ENCODE results near the gene RBM19. TPM values are rescaled to one million over a fixed set of nuclear protein-coding genes. Genes with fewer than 3 reads are reported as not detected.

The RBM19 gene
- total and polyA plus RNA-seq, 11 donors: 12.7 to 27.1 (median 17.4) TPM

DNA sequence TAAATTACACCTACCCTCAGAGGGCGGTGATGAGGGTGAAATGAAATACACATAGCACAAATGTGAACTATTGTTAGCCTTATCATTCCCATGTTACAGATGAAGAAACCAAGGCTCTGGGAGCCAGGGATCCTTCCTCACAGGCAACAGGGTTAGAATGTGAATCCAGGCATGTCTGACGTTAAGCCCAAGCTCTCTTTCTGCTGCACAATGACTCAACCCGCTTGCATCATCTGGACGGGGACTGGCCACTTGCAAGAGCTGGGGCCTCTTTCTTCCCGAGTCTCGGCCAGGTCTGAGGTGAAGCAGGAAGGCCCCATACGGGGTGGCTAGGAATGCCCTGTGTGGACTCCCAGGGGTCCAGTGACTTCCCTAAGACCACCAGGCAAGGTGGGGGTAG, 105.2 kb downstream of the RBM19 start:
- peaks cover 0 to 28% (median 16%) of the 10 kb centered on the region in 9 donors for H3K36me3 ChIP-seq
- peaks cover 0 to 11% (median under 1%) of the 10 kb centered on the region in 12 donors for H3K4me1 ChIP-seq
- no peak overlapping the region for H3K27ac ChIP-seq
- ATAC-seq (no peak), DNase-seq (peak in 1 of 5 donors; percentile 28)
- no peak overlapping the region for H3K4me3 ChIP-seq
- WGBS, 4 donors: 92 to 95% (median 93%) methylated on average over 7 of the region's 7 CpGs
- intact Hi-C loops (cut with DNase I): no loop called here
- TF ChIP-seq, protein P1, sequence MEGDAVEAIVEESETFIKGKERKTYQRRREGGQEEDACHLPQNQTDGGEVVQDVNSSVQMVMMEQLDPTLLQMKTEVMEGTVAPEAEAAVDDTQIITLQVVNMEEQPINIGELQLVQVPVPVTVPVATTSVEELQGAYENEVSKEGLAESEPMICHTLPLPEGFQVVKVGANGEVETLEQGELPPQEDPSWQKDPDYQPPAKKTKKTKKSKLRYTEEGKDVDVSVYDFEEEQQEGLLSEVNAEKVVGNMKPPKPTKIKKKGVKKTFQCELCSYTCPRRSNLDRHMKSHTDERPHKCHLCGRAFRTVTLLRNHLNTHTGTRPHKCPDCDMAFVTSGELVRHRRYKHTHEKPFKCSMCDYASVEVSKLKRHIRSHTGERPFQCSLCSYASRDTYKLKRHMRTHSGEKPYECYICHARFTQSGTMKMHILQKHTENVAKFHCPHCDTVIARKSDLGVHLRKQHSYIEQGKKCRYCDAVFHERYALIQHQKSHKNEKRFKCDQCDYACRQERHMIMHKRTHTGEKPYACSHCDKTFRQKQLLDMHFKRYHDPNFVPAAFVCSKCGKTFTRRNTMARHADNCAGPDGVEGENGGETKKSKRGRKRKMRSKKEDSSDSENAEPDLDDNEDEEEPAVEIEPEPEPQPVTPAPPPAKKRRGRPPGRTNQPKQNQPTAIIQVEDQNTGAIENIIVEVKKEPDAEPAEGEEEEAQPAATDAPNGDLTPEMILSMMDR (IDR thresholded peaks at IDR 0.05): no peak
- TF ChIP-seq POLR2A (IDR thresholded peaks at IDR 0.05): no peak
- no peaks in the 10 kb centered on the region for H3K27me3 ChIP-seq
- no peaks in the 10 kb centered on the region for H3K9me3 ChIP-seq

- TF ChIP-seq POLR2A (IDR thresholded peaks at IDR 0.05): no peak
- TF ChIP-seq, protein P1 (IDR thresholded peaks at IDR 0.05): no peak
- Histone ChIP-seq H3K4me1 (peaks cover 0 to 16% (median 4%) of the 10 kb centered on the region in 12 donors), H3K27ac (no peak overlapping the region), H3K36me3 (peaks cover 0 to 28% (median 16%) of the 10 kb centered on the region in 9 donors), H3K27me3 (no peaks in the 10 kb centered on the region), H3K4me3 (no peak overlapping the region), H3K9me3 (no peaks in the 10 kb centered on the region)
- intact Hi-C loops (cut with DNase I): no loop called here
- 77 to 89% (median 83%) methylated on average over 17 of the region's 17 CpGs for WGBS, 4 donors
- ATAC-seq (no peak), DNase-seq (peak in 1 of 5 donors; percentile 47)
Measured at GRCh38 chr12:113860059-113860820, 105.9 kb downstream of the RBM19 start.

DNA sequence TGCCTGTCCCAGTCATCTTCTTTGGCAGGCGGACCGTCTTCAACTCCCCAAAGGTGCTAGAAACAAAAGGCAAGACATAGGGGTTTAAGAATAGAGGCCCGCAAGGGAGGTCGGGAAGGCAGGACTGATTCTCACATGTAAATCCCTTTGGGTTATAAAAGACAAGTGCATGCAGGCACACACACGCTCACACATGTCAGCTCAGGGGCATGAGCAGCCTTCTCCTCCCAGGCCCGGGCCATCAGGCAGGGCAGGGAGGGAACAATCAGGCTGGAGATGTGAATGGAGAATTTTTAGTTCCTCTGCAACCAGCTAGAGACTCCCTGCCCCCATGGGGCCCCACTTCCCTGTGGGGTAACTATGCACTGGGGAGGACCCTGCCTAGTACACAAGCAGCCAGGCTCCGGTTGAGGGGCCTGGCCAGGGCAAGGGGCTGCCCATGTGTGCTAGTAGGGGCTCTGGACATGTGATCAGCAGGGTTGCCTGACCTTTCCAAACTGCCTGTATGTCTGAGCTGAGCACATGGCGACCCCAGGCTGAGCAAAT, 107.2 kb downstream of the RBM19 start:
- Histone ChIP-seq H3K4me3 (no peak overlapping the region), H3K36me3 (peaks cover 0 to 36% (median 16%) of the 10 kb centered on the region in 9 donors), H3K9me3 (no peaks in the 10 kb centered on the region), H3K27me3 (no peaks in the 10 kb centered on the region), H3K4me1 (peaks cover 0 to 24% (median 5%) of the 10 kb centered on the region in 12 donors), H3K27ac (no peak overlapping the region)
- DNase-seq (no peak), ATAC-seq (no peak)
- TF ChIP-seq, protein P1 (IDR thresholded peaks at IDR 0.05): no peak
- TF ChIP-seq POLR2A (IDR thresholded peaks at IDR 0.05): no peak
- intact Hi-C loops (cut with DNase I): no loop called here
- WGBS, 4 donors: 81 to 95% (median 83%) methylated on average over 7 to 8 of the region's 8 CpGs

- Histone ChIP-seq H3K9me3 (no peaks in the 10 kb centered on the region), H3K27ac (no peak overlapping the region), H3K4me1 (peaks cover 0 to 20% (median 4%) of the 10 kb centered on the region in 12 donors), H3K27me3 (no peaks in the 10 kb centered on the region), H3K4me3 (no peak overlapping the region), H3K36me3 (peaks cover 0 to 36% (median 16%) of the 10 kb centered on the region in 9 donors)
- WGBS, 4 donors: 89 to 97% (median 93%) methylated on average over 11 to 12 of the region's 12 CpGs
- intact Hi-C loops (cut with DNase I): no loop called here
- TF ChIP-seq POLR2A (IDR thresholded peaks at IDR 0.05): no peak
- TF ChIP-seq, protein P1 (IDR thresholded peaks at IDR 0.05): no peak
- ATAC-seq (no peak), DNase-seq (peak in 1 of 5 donors; percentile 14)
Measured at GRCh38 chr12:113857371-113857770, 108.8 kb downstream of the RBM19 start.

Measured in heart left ventricle (tissue), 16 donors.